Esophagus squamous epithelium (tissue), 5 donors: Measurements from ENCODE around the gene NT5DC1. TPM values are rescaled to one million over a fixed set of nuclear protein-coding genes. Genes with fewer than 3 reads are reported as not detected.

Experiments
- DNase-seq: peaks from one replicate; lab custom pipeline; 2025; lab: John Stamatoyannopoulos, UW
- H3K27ac ChIP-seq, 4 donors: fragments of 200-600 bp; sonication (generic); one replicate each; pipeline ENCODE4 v1.5.1; 2016 to 2019; ENCODE audit warnings: mild to moderate bottlenecking in 1 of 4
- H3K27me3 ChIP-seq, 4 donors: fragments of 200-600 bp; sonication (generic); 1 replicate in 3 of 4; 2 replicates in 1 of 4; pipeline versions ENCODE4 v1.5.1 to v1.6.0; 2017 to 2021; ENCODE audit warnings: antibody characterized with exemption in 1 of 4
- H3K36me3 ChIP-seq, 3 donors: fragments of 200-600 bp; sonication (generic); one replicate each; pipeline ENCODE4 v1.5.1; 2016 to 2019
- H3K4me1 ChIP-seq, 3 donors: fragments of 200-600 bp; sonication (generic); one replicate each; pipeline ENCODE4 v1.5.1; 2017 to 2019
- H3K4me3 ChIP-seq, 4 donors: fragments of 200-600 bp; sonication (generic); 1 replicate in 3 of 4; 2 replicates in 1 of 4; pipeline ENCODE4 v1.5.1; 2016 to 2019; ENCODE audit warnings: mild to moderate bottlenecking in 2 of 4, moderate library complexity in 1 of 4
- H3K9me3 ChIP-seq, 3 donors: fragments of 200-600 bp; sonication (generic); one replicate each; pipeline ENCODE4 v1.5.1; 2016 to 2019
- CTCF ChIP-seq, 6 experiments: fragments of 450-650 bp in 4 of 6; fragments of 200-600 bp in 2 of 6; sonication (generic) in 2 of 6; IDR thresholded peaks; one replicate each; pipeline ENCODE4 v1.5.1; 2016 to 2019; ENCODE audit warnings: antibody characterized with exemption in 6 of 6, mild to moderate bottlenecking in 4 of 6, moderate library complexity in 4 of 6
- POLR2A ChIP-seq, 4 donors: fragments of 450-650 bp; IDR thresholded peaks; one replicate each; pipeline ENCODE4 v1.6.1; 2017; ENCODE audit warnings: antibody characterized with exemption in 4 of 4, mild to moderate bottlenecking in 4 of 4, moderate library complexity in 3 of 4
- intact Hi-C: fragments of 100-400 bp; cut with DNase I; formaldehyde crosslinking; loops from one replicate; pipeline ENCODE4 v1.15.0; 2022
- total RNA-seq, 4 donors: library from RNA; depleted of rRNA; stranded (reverse); fragments of >200 nt; gene quantifications; one replicate each; pipeline ENCODE4 v1.1.0, GENCODE V29; 2016
- donor health status: DM: yes; HTN: yes; CAD: no.

Gene NT5DC1
- total RNA-seq, 4 donors from 2014 or later = 6.3 to 11.7 (median 8.3) TPM

- no peak for DNase-seq
- no peaks in the 10 kb centered on the region for H3K4me1 ChIP-seq
- peaks cover 0 to 7% (median 0%) of the 10 kb centered on the region in 3 donors for H3K9me3 ChIP-seq
- intact Hi-C loops = no loop called here
- H3K27ac ChIP-seq = no peak overlapping the region
- TF ChIP-seq CTCF (IDR thresholded peaks at IDR 0.05) (no peak), POLR2A (IDR thresholded peaks at IDR 0.05) (no peak)
- no peaks in the 10 kb centered on the region for H3K36me3 ChIP-seq
- no peaks in the 10 kb centered on the region for H3K27me3 ChIP-seq
- no peak overlapping the region for H3K4me3 ChIP-seq
Observed at GRCh38 chr6:116298973-116299372, 198.3 kb downstream of the NT5DC1 start.

Other genes starting within 250 kb of the NT5DC1 start
- gene FRK, start 40.0 kb upstream of the NT5DC1 start, total RNA-seq = 10 to 100 TPM in 2 of 4 donors, 1 to 10 TPM in 2; 5.0 to 12.1 (median 10.0) TPM
- gene COL10A1, start 25.3 kb downstream of the NT5DC1 start, total RNA-seq = not detected
- 10 to 100 TPM in 1 of 4 donors, 1 to 10 TPM in 3; 2.8 to 11.8 (median 6.3) TPM for gene TSPYL4, start 153.2 kb downstream of the NT5DC1 start, total RNA-seq
- gene TSPYL1, start 179.1 kb downstream of the NT5DC1 start, total RNA-seq = 10 to 100 TPM; 55.5 to 78.3 (median 58.1) TPM